ENCODE measurements around the gene CYP19A1. TPM values are rescaled to one million over a fixed set of nuclear protein-coding genes. Genes with fewer than 3 reads are reported as not detected.

CYP19A1 gene
- total and polyA plus RNA-seq, 9 of the 15 experiments (the other 6 are each of a cell fraction or from before 2014, with no cell fraction given), result 0.16 to 0.63 (median 0.47) TPM; not detected in 3

- TF ChIP-seq TAL1 (IDR thresholded peaks at IDR 0.05), result peak; percentile 28; the same call in 1 of the 2 replicates
These were observed 88.0 kb downstream of the CYP19A1 start (continued) for GRCh38 chr15:51250217-51251011.

DNA sequence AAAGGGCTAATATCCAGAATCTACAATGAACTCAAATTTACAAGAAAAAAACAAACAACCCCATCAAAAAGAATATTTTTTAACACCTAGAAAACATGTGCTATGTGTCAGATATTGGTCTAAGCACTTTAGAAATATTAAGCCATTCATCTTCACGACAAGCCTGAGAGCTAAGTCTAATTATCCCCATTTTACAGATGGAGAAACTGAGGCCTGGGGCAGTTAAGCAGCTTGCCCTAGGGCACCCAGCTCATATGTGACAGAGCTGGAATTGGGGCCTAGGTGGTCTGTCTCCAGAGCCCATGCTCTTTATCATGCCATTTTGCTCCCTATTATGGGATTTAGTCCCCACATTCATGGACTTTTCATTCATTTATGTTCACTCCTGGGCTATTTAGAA, 92.8 kb downstream of the CYP19A1 start:
- no peak overlapping the region for H3K4me3 ChIP-seq
- no peak for FAIRE-seq
- no peaks in the 10 kb centered on the region for H3K36me3 ChIP-seq (ENCODE audit: control insufficient read depth, insufficient read depth, low read length)
- H3K9ac ChIP-seq (ENCODE audit: insufficient read depth in 1 of 2, low read depth in 2 of 2, low read length in 2 of 2), result no peak overlapping the region
- intact Hi-C loops (cut with micrococcal nuclease), result no loop called here
- WGBS (ENCODE audit: insufficient coverage, low coverage, missing lambda C conversion rate), result 14% methylated on average over 1 of the region's 1 CpG
- peaks cover 0 to 6% of the 10 kb centered on the region in 2 experiments; a peak in 2 of 5 replicates for H3K4me1 ChIP-seq (replicated peaks in 1 of 2; ENCODE audit: control insufficient read depth in 2 of 2, insufficient read depth in 2 of 2, low read length in 2 of 2)
- H3K27ac ChIP-seq (ENCODE audit: extremely low read depth, low read depth, low read length), result no peak overlapping the region
- H3K4me2 ChIP-seq (ENCODE audit: insufficient read depth, low read length), result no peak overlapping the region
- H3K9me3 ChIP-seq (replicated peaks; ENCODE audit: control insufficient read depth, insufficient read depth, low read depth, low read length), result no peaks in the 10 kb centered on the region
- no peak overlapping the region for H2AFZ ChIP-seq (ENCODE audit: low read depth, low read length)
- BruUV-seq (replicated peaks), result no TSS peak
- no peaks in the 10 kb centered on the region for H3K9me1 ChIP-seq (ENCODE audit: control insufficient read depth, insufficient read depth, low read length)
- ChIA-PET POLR2A (no interaction called here), CTCF (ENCODE audit: low intra/inter-chr PET ratio) (interaction anchor here (0.6 kb wide), 2 partner anchors 112 to 980 kb away, joined by 3 to 5 read pairs; no protein-coding TSS in a partner anchor)
- peaks cover 3 to 24% of the 10 kb centered on the region in 2 experiments; a peak in 2 of 5 replicates for H3K27me3 ChIP-seq (ENCODE audit: control insufficient read depth in 2 of 2, insufficient read depth in 2 of 2, low read length in 2 of 2)
- no peak for DNase-seq (ENCODE audit: extremely low read depth in 1 of 4, low spot score in 3 of 4)
- in situ Hi-C loops (cut with MboI), result no loop called here
- ATAC-seq, result no peak
- 0 out of 2 replicates have a peak, but pooled peaks cover 3% of the 10 kb centered on the region for H4K20me1 ChIP-seq (replicated peaks; ENCODE audit: control insufficient read depth, insufficient read depth, low read length)
- H3K79me2 ChIP-seq (ENCODE audit: control insufficient read depth, insufficient read depth, low read length), result no peaks in the 10 kb centered on the region
- TF ChIP-seq GABPA (tag; conservative IDR thresholded peaks at IDR 0.05; ENCODE audit: low read depth) (no peak), E2F5 (CRISPR knock-in tag; IDR thresholded peaks at IDR 0.05) (no peak), PRMT5 (CRISPR knock-in tag; IDR thresholded peaks at IDR 0.05) (no peak), SMARCB1 (IDR thresholded peaks at IDR 0.05; ENCODE audit: insufficient read length, low read depth) (no peak), KLF1 (tag; IDR thresholded peaks at IDR 0.05) (no peak), ZBTB8A (IDR thresholded peaks at IDR 0.05; ENCODE audit: partially characterized antibody) (no peak), ADNP (tag; IDR thresholded peaks at IDR 0.05) (peak; percentile 36; the same call in 1 of the 2 replicates), STAT5A (IDR thresholded peaks at IDR 0.05; ENCODE audit: borderline replicate concordance, low read length) (no peak), BCOR (IDR thresholded peaks at IDR 0.05) (peak; percentile 46; the same call in 1 of the 2 replicates), RBM25 (IDR thresholded peaks at IDR 0.05; ENCODE audit: low read depth, low read length, severe bottlenecking) (peak; percentile 68), RCOR1 (IDR thresholded peaks at IDR 0.05; ENCODE audit: borderline replicate concordance in 1 of 2, low read depth in 2 of 2, low read length in 2 of 2) (0 out of 4 replicates have a peak, but pooled peaks of 1 of the 2 experiments have one; percentile 22)
- TF ChIP-seq, protein P1, sequence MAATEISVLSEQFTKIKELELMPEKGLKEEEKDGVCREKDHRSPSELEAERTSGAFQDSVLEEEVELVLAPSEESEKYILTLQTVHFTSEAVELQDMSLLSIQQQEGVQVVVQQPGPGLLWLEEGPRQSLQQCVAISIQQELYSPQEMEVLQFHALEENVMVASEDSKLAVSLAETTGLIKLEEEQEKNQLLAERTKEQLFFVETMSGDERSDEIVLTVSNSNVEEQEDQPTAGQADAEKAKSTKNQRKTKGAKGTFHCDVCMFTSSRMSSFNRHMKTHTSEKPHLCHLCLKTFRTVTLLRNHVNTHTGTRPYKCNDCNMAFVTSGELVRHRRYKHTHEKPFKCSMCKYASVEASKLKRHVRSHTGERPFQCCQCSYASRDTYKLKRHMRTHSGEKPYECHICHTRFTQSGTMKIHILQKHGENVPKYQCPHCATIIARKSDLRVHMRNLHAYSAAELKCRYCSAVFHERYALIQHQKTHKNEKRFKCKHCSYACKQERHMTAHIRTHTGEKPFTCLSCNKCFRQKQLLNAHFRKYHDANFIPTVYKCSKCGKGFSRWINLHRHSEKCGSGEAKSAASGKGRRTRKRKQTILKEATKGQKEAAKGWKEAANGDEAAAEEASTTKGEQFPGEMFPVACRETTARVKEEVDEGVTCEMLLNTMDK (IDR thresholded peaks at IDR 0.05; ENCODE audit: borderline replicate concordance, insufficient read depth, low read depth, low read length, poor library complexity, severe bottlenecking), result no peak
- TF ChIP-seq, protein P2, sequence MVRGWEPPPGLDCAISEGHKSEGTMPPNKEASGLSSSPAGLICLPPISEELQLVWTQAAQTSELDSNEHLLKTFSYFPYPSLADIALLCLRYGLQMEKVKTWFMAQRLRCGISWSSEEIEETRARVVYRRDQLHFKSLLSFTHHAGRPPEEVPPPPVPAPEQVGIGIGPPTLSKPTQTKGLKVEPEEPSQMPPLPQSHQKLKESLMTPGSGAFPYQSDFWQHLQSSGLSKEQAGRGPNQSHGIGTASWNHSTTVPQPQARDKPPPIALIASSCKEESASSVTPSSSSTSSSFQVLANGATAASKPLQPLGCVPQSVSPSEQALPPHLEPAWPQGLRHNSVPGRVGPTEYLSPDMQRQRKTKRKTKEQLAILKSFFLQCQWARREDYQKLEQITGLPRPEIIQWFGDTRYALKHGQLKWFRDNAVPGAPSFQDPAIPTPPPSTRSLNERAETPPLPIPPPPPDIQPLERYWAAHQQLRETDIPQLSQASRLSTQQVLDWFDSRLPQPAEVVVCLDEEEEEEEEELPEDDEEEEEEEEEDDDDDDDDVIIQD (CRISPR knock-in tag; IDR thresholded peaks at IDR 0.05), result no peak
- TF ChIP-seq, protein P3, sequence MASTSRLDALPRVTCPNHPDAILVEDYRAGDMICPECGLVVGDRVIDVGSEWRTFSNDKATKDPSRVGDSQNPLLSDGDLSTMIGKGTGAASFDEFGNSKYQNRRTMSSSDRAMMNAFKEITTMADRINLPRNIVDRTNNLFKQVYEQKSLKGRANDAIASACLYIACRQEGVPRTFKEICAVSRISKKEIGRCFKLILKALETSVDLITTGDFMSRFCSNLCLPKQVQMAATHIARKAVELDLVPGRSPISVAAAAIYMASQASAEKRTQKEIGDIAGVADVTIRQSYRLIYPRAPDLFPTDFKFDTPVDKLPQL (IDR thresholded peaks at IDR 0.05; ENCODE audit: extremely low read depth, insufficient read length), result no peak

All from K562 (cell line).